Measurements from ENCODE around the gene PDZK1IP1. TPM values are rescaled to one million over a fixed set of nuclear protein-coding genes. Genes with fewer than 3 reads are reported as not detected.

The PDZK1IP1 gene
- total RNA-seq, 3 donors from 2014 or later (not counting 1 experiment from before 2014, with no cell fraction given) = 0.54 TPM; not detected in 2

DNA sequence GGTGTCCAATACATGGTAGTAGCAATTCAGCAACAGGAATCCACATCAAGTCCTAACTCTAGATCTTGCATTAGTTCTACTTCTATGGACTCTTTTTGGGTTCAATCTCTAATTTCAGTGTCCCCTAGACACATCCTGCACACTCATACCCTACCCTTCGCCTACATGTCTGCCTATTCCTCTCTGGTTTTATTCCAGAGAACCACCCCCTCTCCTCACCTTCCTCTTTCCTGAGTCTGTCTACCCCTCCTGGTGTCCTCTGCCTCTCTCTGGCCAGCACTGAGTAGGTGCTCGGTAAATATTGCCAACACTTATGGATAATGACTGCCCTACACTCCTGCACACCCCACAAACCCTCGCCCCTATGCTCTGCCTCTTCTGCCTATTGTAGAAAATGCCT is 32.6 kb upstream of the PDZK1IP1 start:
- H3K9me3 ChIP-seq (ENCODE audit: control insufficient read depth, insufficient read depth, low read length) = no peaks in the 10 kb centered on the region
- peaks cover 26% of the 10 kb centered on the region for H3K27me3 ChIP-seq (ENCODE audit: control insufficient read depth, insufficient read depth, low read length)
- H3K36me3 Mint-ChIP-seq = no peaks in the 10 kb centered on the region
- H3K4me1 Mint-ChIP-seq = peaks cover 0 to 5% of the 10 kb centered on the region in 2 donors
- H3K27ac ChIP-seq (ENCODE audit: low read length) = no peak overlapping the region
- DNase-seq (no peak), ATAC-seq (no peak)
- H3K4me3 Mint-ChIP-seq = no peak overlapping the region
- H3K9me3 Mint-ChIP-seq = no peaks in the 10 kb centered on the region
- peaks cover 19 to 26% of the 10 kb centered on the region in 2 donors for H3K27me3 Mint-ChIP-seq (ENCODE audit: low read depth in 2 of 2)
- peaks cover 4% of the 10 kb centered on the region for H3K4me1 ChIP-seq (ENCODE audit: control insufficient read depth, insufficient read depth, low read length)
- WGBS (ENCODE audit: insufficient coverage) = 94% methylated on average over 3 of the region's 3 CpGs
- intact Hi-C loops (cut with micrococcal nuclease) = no loop called here
- H3K4me3 ChIP-seq (ENCODE audit: low read length) = no peak overlapping the region
- TF ChIP-seq, protein P1, sequence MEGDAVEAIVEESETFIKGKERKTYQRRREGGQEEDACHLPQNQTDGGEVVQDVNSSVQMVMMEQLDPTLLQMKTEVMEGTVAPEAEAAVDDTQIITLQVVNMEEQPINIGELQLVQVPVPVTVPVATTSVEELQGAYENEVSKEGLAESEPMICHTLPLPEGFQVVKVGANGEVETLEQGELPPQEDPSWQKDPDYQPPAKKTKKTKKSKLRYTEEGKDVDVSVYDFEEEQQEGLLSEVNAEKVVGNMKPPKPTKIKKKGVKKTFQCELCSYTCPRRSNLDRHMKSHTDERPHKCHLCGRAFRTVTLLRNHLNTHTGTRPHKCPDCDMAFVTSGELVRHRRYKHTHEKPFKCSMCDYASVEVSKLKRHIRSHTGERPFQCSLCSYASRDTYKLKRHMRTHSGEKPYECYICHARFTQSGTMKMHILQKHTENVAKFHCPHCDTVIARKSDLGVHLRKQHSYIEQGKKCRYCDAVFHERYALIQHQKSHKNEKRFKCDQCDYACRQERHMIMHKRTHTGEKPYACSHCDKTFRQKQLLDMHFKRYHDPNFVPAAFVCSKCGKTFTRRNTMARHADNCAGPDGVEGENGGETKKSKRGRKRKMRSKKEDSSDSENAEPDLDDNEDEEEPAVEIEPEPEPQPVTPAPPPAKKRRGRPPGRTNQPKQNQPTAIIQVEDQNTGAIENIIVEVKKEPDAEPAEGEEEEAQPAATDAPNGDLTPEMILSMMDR (IDR thresholded peaks at IDR 0.05) = no peak
- H3K27ac Mint-ChIP-seq = no peak overlapping the region
- no peaks in the 10 kb centered on the region for H3K36me3 ChIP-seq (ENCODE audit: control insufficient read depth, insufficient read depth, low read length)

DNA sequence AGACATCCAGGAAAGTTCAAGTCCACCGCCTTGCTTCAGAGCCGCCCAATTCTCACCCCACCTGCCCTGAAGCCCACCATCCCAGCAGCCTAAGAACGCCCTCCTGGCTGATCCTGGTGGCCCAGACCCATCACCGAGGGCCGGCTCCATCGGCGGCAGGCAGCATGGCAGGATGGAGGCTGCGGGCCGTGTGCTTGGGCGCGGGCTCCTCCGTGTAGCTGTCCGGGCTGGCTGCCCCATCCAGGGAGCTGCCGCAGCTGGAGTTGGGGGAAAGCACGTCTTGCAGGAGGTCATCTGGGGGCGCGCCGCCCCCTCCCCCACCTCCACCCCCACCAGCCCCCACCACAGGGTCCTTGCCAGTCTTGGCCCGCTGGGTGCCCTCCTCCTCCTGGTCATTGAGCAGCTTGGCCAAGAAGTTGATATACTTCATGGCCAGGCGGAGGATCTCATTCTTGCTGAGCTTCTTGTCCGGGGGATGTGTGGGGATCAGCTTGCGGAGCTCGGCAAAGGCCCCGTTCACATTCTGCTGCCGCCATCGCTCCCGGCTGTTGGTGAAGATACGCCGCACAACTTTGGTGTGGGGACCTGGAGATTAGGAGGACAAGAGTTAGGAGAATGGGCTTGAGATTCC is 29.9 kb upstream of the PDZK1IP1 start:
- TF ChIP-seq, protein P1 (IDR thresholded peaks at IDR 0.05) = no peak
- no peak for DNase-seq
- 95% methylated on average over 24 of the region's 29 CpGs for WGBS (ENCODE audit: insufficient coverage)
- Histone ChIP-seq H3K4me3 (ENCODE audit: low read length) (no peak overlapping the region), H3K9me3 (ENCODE audit: control insufficient read depth, insufficient read depth, low read length) (no peaks in the 10 kb centered on the region), H3K27me3 (ENCODE audit: control insufficient read depth, insufficient read depth, low read length) (peaks cover 13% of the 10 kb centered on the region), H3K27ac (ENCODE audit: low read length) (no peak overlapping the region), H3K36me3 (ENCODE audit: control insufficient read depth, insufficient read depth, low read length) (no peaks in the 10 kb centered on the region), H3K4me1 (ENCODE audit: control insufficient read depth, insufficient read depth, low read length) (no peaks in the 10 kb centered on the region)
- Mint-ChIP-seq H3K4me3 (no peak overlapping the region), H3K36me3 (no peaks in the 10 kb centered on the region), H3K27me3 (ENCODE audit: low read depth in 2 of 2) (peaks cover 0 to 10% of the 10 kb centered on the region in 2 donors), H3K4me1 (no peaks in the 10 kb centered on the region), H3K9me3 (no peaks in the 10 kb centered on the region), H3K27ac (no peak overlapping the region)
- intact Hi-C loops (cut with micrococcal nuclease) = no loop called here
- no peak for ATAC-seq

DNA sequence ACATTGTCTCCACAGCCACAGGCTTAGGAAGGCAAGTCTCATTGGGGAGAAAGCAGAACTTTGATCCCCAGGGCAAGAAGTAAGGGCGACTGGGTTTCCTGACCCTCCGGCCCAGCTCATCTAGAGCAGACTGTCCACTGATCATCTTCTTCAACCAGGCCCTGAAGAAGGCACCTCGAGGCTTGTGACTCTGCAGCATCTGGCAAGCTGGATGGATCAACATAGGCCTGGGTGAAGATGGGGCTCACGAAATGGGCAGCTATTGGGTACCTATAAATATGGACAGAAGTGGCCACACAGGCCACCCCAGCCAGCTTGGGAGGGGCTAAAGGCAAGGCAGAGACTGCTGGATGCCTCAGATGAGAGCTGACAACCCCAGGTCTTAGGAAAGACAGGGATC is 29.2 kb upstream of the PDZK1IP1 start:
- WGBS (ENCODE audit: insufficient coverage) = 84% methylated on average over 4 of the region's 4 CpGs
- H3K36me3 Mint-ChIP-seq = no peaks in the 10 kb centered on the region
- Histone ChIP-seq H3K27ac (ENCODE audit: low read length) (no peak overlapping the region), H3K36me3 (ENCODE audit: control insufficient read depth, insufficient read depth, low read length) (no peaks in the 10 kb centered on the region), H3K27me3 (ENCODE audit: control insufficient read depth, insufficient read depth, low read length) (peaks cover 9% of the 10 kb centered on the region), H3K9me3 (ENCODE audit: control insufficient read depth, insufficient read depth, low read length) (no peaks in the 10 kb centered on the region), H3K4me1 (ENCODE audit: control insufficient read depth, insufficient read depth, low read length) (no peaks in the 10 kb centered on the region), H3K4me3 (ENCODE audit: low read length) (no peak overlapping the region)
- no peak overlapping the region for H3K4me3 Mint-ChIP-seq
- peaks cover 0 to 10% of the 10 kb centered on the region in 2 donors for H3K27me3 Mint-ChIP-seq (ENCODE audit: low read depth in 2 of 2)
- H3K9me3 Mint-ChIP-seq = no peaks in the 10 kb centered on the region
- TF ChIP-seq, protein P1 (IDR thresholded peaks at IDR 0.05) = no peak
- intact Hi-C loops (cut with micrococcal nuclease) = no loop called here
- no peak overlapping the region for H3K27ac Mint-ChIP-seq
- DNase-seq = no peak
- no peaks in the 10 kb centered on the region for H3K4me1 Mint-ChIP-seq
- ATAC-seq = no peak
